HCT116 (cell line): ENCODE results near the gene SLC22A15.

ENCODE experiments used
- CEBPB ChIP-seq: IDR thresholded peaks from 2 replicates; pipeline ENCODE4 v1.6.1; 2012; ENCODE audit warnings: low read depth
- CTCF ChIP-seq, 3 experiments: fragments of 200-600 bp in 1 of 3; sonication (generic) in 1 of 3; IDR thresholded peaks in 2 of 3; conservative IDR thresholded peaks in 1 of 3; 2 replicates each; pipeline ENCODE4 v1.5.1; 2012 to 2017; ENCODE audit warnings: low read depth in 2 of 3, low read length in 2 of 3, antibody characterized with exemption in 1 of 3, borderline replicate concordance in 1 of 3, control low read depth in 1 of 3, mild to moderate bottlenecking in 1 of 3, mixed read lengths in 1 of 3, mixed run types in 1 of 3, moderate library complexity in 1 of 3; ENCODE audit not compliant: insufficient read depth in 1 of 3
- EZH2 ChIP-seq: fragments of 200-600 bp; sonication (generic); IDR thresholded peaks from 2 replicates; pipeline ENCODE4 v1.6.1; 2017; ENCODE audit warnings: antibody characterized with exemption, mixed run types
- EZH2phosphoT487 ChIP-seq: fragments of 200-600 bp; IDR thresholded peaks from 2 replicates; pipeline ENCODE4 v1.6.1; 2018; ENCODE audit warnings: antibody characterized with exemption, borderline replicate concordance
- JUND ChIP-seq: IDR thresholded peaks from 2 replicates; pipeline ENCODE4 v1.6.1; 2012
- MAX ChIP-seq: IDR thresholded peaks from 2 replicates; pipeline ENCODE4 v1.6.1; 2012
- POLR2AphosphoS5 ChIP-seq: IDR thresholded peaks from 2 replicates; pipeline ENCODE4 v1.6.1; 2011; ENCODE audit warnings: mild to moderate bottlenecking, low read depth, low read length, moderate library complexity
- SP1 ChIP-seq: IDR thresholded peaks from 2 replicates; pipeline ENCODE4 v1.6.1; 2012; ENCODE audit warnings: low read depth
- ZBTB33 ChIP-seq: IDR thresholded peaks from 2 replicates; pipeline ENCODE4 v1.6.1; 2011; ENCODE audit warnings: mild to moderate bottlenecking, low read length, moderate library complexity; ENCODE audit not compliant: insufficient replicate concordance; ENCODE audit errors: extremely low read depth

- TF ChIP-seq POLR2AphosphoS5 (no peak), JUND (no peak), EZH2 (no peak), CTCF (IDR thresholded peaks at IDR 0.05 in 2 of 3, conservative IDR thresholded peaks at IDR 0.05 in 1 of 3; ENCODE audit: borderline replicate concordance in 1 of 3, insufficient read depth in 1 of 3, low read depth in 2 of 3, low read length in 2 of 3) (no peak), MAX (no peak), ZBTB33 (no peak), EZH2phosphoT487 (no peak), SP1 (no peak), CEBPB (no peak)
Observed at GRCh38 chr1:116006486-116006964, 30.2 kb downstream of the SLC22A15 start.
